Measurements from ENCODE around the gene EQTN. TPM values are rescaled to one million over a fixed set of nuclear protein-coding genes. Genes with fewer than 3 reads are reported as not detected.

The EQTN gene
- polyA plus RNA-seq, 1 experiment: not detected

DNA sequence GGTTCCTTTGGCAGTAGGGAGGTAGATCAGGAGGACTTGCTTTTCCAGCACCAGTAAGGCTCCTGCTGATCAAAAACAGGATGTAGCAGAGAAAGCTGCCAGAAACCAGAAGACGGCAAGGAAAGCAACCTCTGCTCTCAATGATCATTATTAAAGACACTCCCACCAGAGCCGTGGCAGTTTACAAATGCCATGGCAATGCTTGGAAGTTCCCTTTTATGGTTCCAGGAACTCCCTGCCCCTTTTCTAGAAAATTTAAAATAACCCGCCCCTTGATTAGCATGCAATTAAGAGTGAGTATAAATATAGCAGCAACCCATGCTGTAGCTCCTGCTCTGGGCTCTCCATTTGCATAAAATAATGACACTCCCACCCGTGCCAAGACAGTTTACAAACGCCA, 16.1 kb downstream of the EQTN start:
- POLR2A ChIA-PET: no interaction called here
- Histone ChIP-seq H3K27ac (ENCODE audit: low read depth, low read length) (no peak overlapping the region), H3K4me3 (ENCODE audit: low read depth, low read length) (no peak overlapping the region), H3K9me3 (ENCODE audit: control insufficient read depth, insufficient read depth, low read length) (no peaks in the 10 kb centered on the region), H3K27me3 (ENCODE audit: control insufficient read depth, insufficient read depth, low read length) (peaks cover 18% of the 10 kb centered on the region)
- TF ChIP-seq CTCF (IDR thresholded peaks at IDR 0.05; ENCODE audit: low read depth, low read length): no peak
- DNase-seq (ENCODE audit: low read depth, low spot score): no peak
- CTCF ChIA-PET: interaction anchor here (1.2 to 2.0 kb wide), 2 partner anchors 10 to 248 kb away, joined by 3 to 6 read pairs; no protein-coding TSS in a partner anchor

GRCh38 chr9:27280249-27280648, 16.7 kb downstream of the EQTN start:
- peaks cover 18% of the 10 kb centered on the region for H3K27me3 ChIP-seq (ENCODE audit: control insufficient read depth, insufficient read depth, low read length)
- DNase-seq (ENCODE audit: low read depth, low spot score): no peak
- H3K9me3 ChIP-seq (ENCODE audit: control insufficient read depth, insufficient read depth, low read length): no peaks in the 10 kb centered on the region
- no peak for TF ChIP-seq CTCF (IDR thresholded peaks at IDR 0.05; ENCODE audit: low read depth, low read length)
- H3K27ac ChIP-seq (ENCODE audit: low read depth, low read length): no peak overlapping the region
- no peak overlapping the region for H3K4me3 ChIP-seq (ENCODE audit: low read depth, low read length)
- ChIA-PET CTCF (interaction anchor here (0.5 to 2.0 kb wide), 4 partner anchors 53 to 388 kb away, joined by 3 to 6 read pairs (median 3); partner anchors contain the start of gene MOB3B), POLR2A (no interaction called here)

DNA sequence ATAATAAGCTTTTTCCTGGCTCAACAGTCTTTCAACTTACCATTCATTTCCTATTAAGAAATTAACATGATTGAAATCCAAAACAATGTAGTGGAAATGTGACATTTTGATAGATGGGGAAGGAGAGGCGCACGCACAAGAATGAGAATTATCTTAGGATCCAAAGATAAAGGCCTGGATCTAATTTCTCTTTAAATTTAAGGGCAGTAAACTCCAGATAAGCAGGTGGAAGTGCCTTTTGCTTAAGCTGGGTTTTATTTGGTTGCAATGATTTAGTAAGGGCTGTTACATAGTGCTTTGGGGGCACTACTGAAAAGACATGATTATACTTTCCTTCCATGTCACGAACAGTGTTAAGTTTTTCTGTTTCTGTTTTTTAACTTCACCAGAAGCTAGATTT, 17.3 kb downstream of the EQTN start:
- H3K4me3 ChIP-seq (ENCODE audit: low read depth, low read length): no peak overlapping the region
- TF ChIP-seq CTCF (IDR thresholded peaks at IDR 0.05; ENCODE audit: low read depth, low read length): no peak
- no peak for DNase-seq (ENCODE audit: low read depth, low spot score)
- ChIA-PET POLR2A (no interaction called here), CTCF (interaction anchor here (0.5 to 2.0 kb wide), 5 partner anchors 10 to 388 kb away, joined by 3 to 6 read pairs (median 3); partner anchors contain the start of gene MOB3B)
- H3K27me3 ChIP-seq (ENCODE audit: control insufficient read depth, insufficient read depth, low read length): peaks cover 18% of the 10 kb centered on the region
- H3K9me3 ChIP-seq (ENCODE audit: control insufficient read depth, insufficient read depth, low read length): no peaks in the 10 kb centered on the region
- no peak overlapping the region for H3K27ac ChIP-seq (ENCODE audit: low read depth, low read length)

- ChIA-PET CTCF (interaction anchor here (1.1 to 1.2 kb wide), 2 partner anchors 9 to 247 kb away, joined by 3 read pairs; no protein-coding TSS in a partner anchor), POLR2A (no interaction called here)
- H3K27me3 ChIP-seq (ENCODE audit: control insufficient read depth, insufficient read depth, low read length): peaks cover 15% of the 10 kb centered on the region
- no peak overlapping the region for H3K4me3 ChIP-seq (ENCODE audit: low read depth, low read length)
- no peak for TF ChIP-seq CTCF (IDR thresholded peaks at IDR 0.05; ENCODE audit: low read depth, low read length)
- H3K9me3 ChIP-seq (ENCODE audit: control insufficient read depth, insufficient read depth, low read length): no peaks in the 10 kb centered on the region
- no peak for DNase-seq (ENCODE audit: low read depth, low spot score)
- no peak overlapping the region for H3K27ac ChIP-seq (ENCODE audit: low read depth, low read length)
These were observed 18.6 kb downstream of the EQTN start for GRCh38 chr9:27278374-27278773.

- peak; percentile 71 for TF ChIP-seq CTCF (IDR thresholded peaks at IDR 0.05; ENCODE audit: low read depth, low read length)
- ChIA-PET POLR2A (no interaction called here), CTCF (interaction anchor here (0.6 to 3.8 kb wide), 45 partner anchors 8 to 533 kb away, joined by 3 to 30 read pairs (median 4); no protein-coding TSS in a partner anchor)
- no peaks in the 10 kb centered on the region for H3K9me3 ChIP-seq (ENCODE audit: control insufficient read depth, insufficient read depth, low read length)
- H3K27me3 ChIP-seq (ENCODE audit: control insufficient read depth, insufficient read depth, low read length): peaks cover 13% of the 10 kb centered on the region
- no peak overlapping the region for H3K27ac ChIP-seq (ENCODE audit: low read depth, low read length)
- DNase-seq (ENCODE audit: low read depth, low spot score): peak; percentile 16
- H3K4me3 ChIP-seq (ENCODE audit: low read depth, low read length): no peak overlapping the region
These were observed 20.5 kb downstream of the EQTN start for GRCh38 chr9:27276193-27277030.
